Breast epithelium (tissue), 3 donors: ENCODE data around the gene AARS2.

Source experiments
- POLR2A ChIP-seq: fragments of 450-650 bp; IDR thresholded peaks from one replicate; pipeline ENCODE4 v1.6.1; 2016; ENCODE audit warnings: antibody characterized with exemption, mild to moderate bottlenecking, moderate library complexity
- POLR2AphosphoS5 ChIP-seq, 3 donors: sonication (generic); formaldehyde crosslinking; IDR thresholded peaks; one replicate each; pipeline ENCODE4 v1.6.1; 2017; ENCODE audit warnings: antibody characterized with exemption in 3 of 3
- TF ChIP-seq, protein P1 (sequence below), 3 donors: fragments of 450-650 bp; IDR thresholded peaks; one replicate each; pipeline ENCODE4 v1.5.1; 2016 to 2017; ENCODE audit warnings: antibody characterized with exemption in 3 of 3, mild to moderate bottlenecking in 3 of 3, moderate library complexity in 3 of 3

DNA sequence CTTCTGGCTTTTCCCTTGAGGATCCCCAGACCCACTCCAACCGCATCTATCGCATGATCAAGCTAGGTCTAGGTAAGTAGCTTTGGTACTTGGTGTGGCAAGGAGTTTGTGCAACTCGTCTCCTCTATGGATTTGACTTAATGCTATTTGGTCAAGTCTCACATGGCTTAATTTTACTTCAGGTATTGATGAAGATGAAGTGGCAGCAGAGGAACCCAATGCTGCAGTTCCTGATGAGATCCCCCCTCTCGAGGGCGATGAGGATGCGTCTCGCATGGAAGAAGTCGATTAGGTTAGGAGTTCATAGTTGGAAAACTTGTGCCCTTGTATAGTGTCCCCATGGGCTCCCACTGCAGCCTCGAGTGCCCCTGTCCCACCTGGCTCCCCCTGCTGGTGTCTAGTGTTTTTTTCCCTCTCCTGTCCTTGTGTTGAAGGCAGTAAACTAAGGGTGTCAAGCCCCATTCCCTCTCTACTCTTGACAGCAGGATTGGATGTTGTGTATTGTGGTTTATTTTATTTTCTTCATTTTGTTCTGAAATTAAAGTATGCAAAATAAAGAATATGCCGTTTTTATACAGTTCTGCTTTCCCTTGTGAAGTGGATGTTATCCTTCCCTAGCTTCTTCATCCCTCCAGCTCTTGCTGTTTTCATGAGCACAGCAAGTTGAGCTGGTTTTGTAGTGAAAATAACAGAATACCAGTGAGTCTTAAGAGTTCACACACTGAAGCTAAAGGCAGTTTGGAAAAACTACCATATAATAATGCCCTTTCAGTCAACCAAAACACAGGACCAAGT is 59.6 kb downstream of the AARS2 start:
- TF ChIP-seq, protein P1, sequence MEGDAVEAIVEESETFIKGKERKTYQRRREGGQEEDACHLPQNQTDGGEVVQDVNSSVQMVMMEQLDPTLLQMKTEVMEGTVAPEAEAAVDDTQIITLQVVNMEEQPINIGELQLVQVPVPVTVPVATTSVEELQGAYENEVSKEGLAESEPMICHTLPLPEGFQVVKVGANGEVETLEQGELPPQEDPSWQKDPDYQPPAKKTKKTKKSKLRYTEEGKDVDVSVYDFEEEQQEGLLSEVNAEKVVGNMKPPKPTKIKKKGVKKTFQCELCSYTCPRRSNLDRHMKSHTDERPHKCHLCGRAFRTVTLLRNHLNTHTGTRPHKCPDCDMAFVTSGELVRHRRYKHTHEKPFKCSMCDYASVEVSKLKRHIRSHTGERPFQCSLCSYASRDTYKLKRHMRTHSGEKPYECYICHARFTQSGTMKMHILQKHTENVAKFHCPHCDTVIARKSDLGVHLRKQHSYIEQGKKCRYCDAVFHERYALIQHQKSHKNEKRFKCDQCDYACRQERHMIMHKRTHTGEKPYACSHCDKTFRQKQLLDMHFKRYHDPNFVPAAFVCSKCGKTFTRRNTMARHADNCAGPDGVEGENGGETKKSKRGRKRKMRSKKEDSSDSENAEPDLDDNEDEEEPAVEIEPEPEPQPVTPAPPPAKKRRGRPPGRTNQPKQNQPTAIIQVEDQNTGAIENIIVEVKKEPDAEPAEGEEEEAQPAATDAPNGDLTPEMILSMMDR (IDR thresholded peaks at IDR 0.05): peak in 2 of 3 donors; percentile 18 to 38
- TF ChIP-seq POLR2A (no peak), POLR2AphosphoS5 (IDR thresholded peaks at IDR 0.05) (no peak)
